ENCODE measurements around the gene ZNF582. TPM values are rescaled to one million over a fixed set of nuclear protein-coding genes. Genes with fewer than 3 reads are reported as not detected.

The ZNF582 gene
- total RNA-seq, 2 donors from 2014 or later = 1.1 to 1.4 TPM

DNA sequence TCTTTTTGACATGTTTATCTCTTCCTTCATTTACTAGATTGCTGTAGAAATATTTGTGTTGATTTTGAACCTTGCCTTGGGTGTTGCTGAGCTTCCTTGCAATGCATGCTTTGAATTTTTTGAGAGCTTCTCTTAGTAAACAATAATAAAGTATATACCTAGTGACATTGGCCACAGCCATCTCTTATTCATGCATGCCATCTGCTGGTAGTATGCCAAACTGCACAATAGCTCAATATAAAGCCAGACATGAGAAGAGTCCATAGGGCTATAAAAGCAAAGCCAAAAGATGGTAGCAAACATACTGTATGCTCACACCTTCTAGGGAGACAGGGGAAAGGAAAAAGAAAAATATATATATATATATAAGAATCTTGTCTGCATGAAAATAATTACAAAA is 59.8 kb downstream of the ZNF582 start:
- peak; percentile 58 for TF ChIP-seq CTCF (IDR thresholded peaks at IDR 0.05)
- Histone ChIP-seq H3K4me1 (no peaks in the 10 kb centered on the region), H3K27me3 (no peaks in the 10 kb centered on the region), H3K9me3 (no peaks in the 10 kb centered on the region), H3K36me3 (no peaks in the 10 kb centered on the region), H3K9ac (ENCODE audit: low read depth in 2 of 2, low read length in 2 of 2) (no peak overlapping the region), H3K4me3 (no peak overlapping the region), H3K27ac (no peak overlapping the region)
- intact Hi-C loops (cut with DNase I) = loop anchor here (5.0 kb wide), 1 partner anchor 266 kb away; no protein-coding TSS in a partner anchor
- peak; percentile 60 for DNase-seq

Other genes with a start within 250 kb of the ZNF582 start
- not detected for gene GALP, start 217.5 kb downstream of the ZNF582 start, total RNA-seq
- gene ZSCAN5B, start 195.8 kb downstream of the ZNF582 start, total RNA-seq = not detected
- gene ZSCAN5C, start 191.3 kb downstream of the ZNF582 start, total RNA-seq = not detected
- gene EDDM13, start 120.8 kb downstream of the ZNF582 start, total RNA-seq = not detected
- gene ZSCAN5A, start 78.7 kb downstream of the ZNF582 start, total RNA-seq = 10 to 100 TPM in 1 of 2 donors, 1 to 10 TPM in 1; 9.8 to 12.1 TPM
- 1 to 10 TPM; 1.3 to 2.1 TPM for gene ZNF583, start 10.8 kb upstream of the ZNF582 start, total RNA-seq
- 1 to 10 TPM; 1.1 to 1.3 TPM for gene ZNF667, start 83.8 kb upstream of the ZNF582 start, total RNA-seq
- gene ZNF471, start 114.3 kb upstream of the ZNF582 start, total RNA-seq = 1 to 10 TPM; 2.1 to 4.2 TPM
- gene ZFP28, start 145.4 kb upstream of the ZNF582 start, total RNA-seq = 1 to 10 TPM; 1.5 to 2.1 TPM
- 1 to 10 TPM; 1.8 to 2.5 TPM for gene ZNF470, start 173.9 kb upstream of the ZNF582 start, total RNA-seq
- 1 to 10 TPM; 2.6 to 3.9 TPM for gene ZNF71, start 201.8 kb upstream of the ZNF582 start, total RNA-seq
- gene SMIM17, start 249.6 kb upstream of the ZNF582 start, total RNA-seq = not detected

All from colonic mucosa (tissue), 4 donors.